Activated CD8-positive, alpha-beta memory T cell treated with anti-CD3 and anti-CD28 coated beads for 36 hours (primary cell): ENCODE measurements around the gene ECHS1. TPM values are rescaled to one million over a fixed set of nuclear protein-coding genes. Genes with fewer than 3 reads are reported as not detected.

ENCODE experiments used
- CTCF ChIA-PET: fragments of 350-600 bp; sonication (Branson Sonifier 250); formaldehyde crosslinking; loops from one replicate; lab custom pipeline; 2021; ENCODE audit warnings: antibody characterized with exemption; lab: Charles Lee
- POLR2A ChIA-PET: fragments of 350-600 bp; sonication (Branson Sonifier 250); formaldehyde crosslinking; loops from one replicate; lab custom pipeline; 2021; ENCODE audit warnings: antibody characterized with exemption; lab: Charles Lee
- total RNA-seq, 2 experiments: library from RNA; stranded (reverse); gene quantifications; one replicate each; pipeline ENCODE4 v1.2.3, GENCODE V29; 2021

Gene ECHS1
- total RNA-seq, 2 experiments from 2014 or later: 69.6 to 73.5 TPM

GRCh38 chr10:133353202-133353959, 19.8 kb downstream of the ECHS1 start:
- CTCF ChIA-PET: interaction anchor here (1.2 to 1.6 kb wide), 2 partner anchors 24 to 84 kb away, joined by 3 to 4 read pairs; no protein-coding TSS in a partner anchor
- POLR2A ChIA-PET: no interaction called here

GRCh38 chr10:133351408-133352318, 21.5 kb downstream of the ECHS1 start:
- ChIA-PET POLR2A (interaction anchor here (0.5 to 0.6 kb wide), 2 partner anchors 16 to 59 kb away, joined by 3 to 5 read pairs; no protein-coding TSS in a partner anchor), CTCF (interaction anchor here (0.6 kb wide), 1 partner anchor 314 kb away, joined by 3 read pairs; no protein-coding TSS in a partner anchor)

- ChIA-PET CTCF (no interaction called here), POLR2A (no interaction called here)
Observed at GRCh38 chr10:133350950-133351329, 22.2 kb downstream of the ECHS1 start.

GRCh38 chr10:133350283-133350949, 22.7 kb downstream of the ECHS1 start:
- POLR2A ChIA-PET: no interaction called here
- CTCF ChIA-PET: no interaction called here

GRCh38 chr10:133349577-133350011, 23.6 kb downstream of the ECHS1 start:
- ChIA-PET CTCF (no interaction called here), POLR2A (no interaction called here)

- POLR2A ChIA-PET: no interaction called here
- CTCF ChIA-PET: no interaction called here
Observed at GRCh38 chr10:133349160-133349568, 24.0 kb downstream of the ECHS1 start.

- ChIA-PET CTCF (interaction anchor here (1.9 kb wide), 1 partner anchor 18 kb away, joined by 10 read pairs; no protein-coding TSS in a partner anchor), POLR2A (no interaction called here)
Observed at GRCh38 chr10:133347710-133348517, 25.2 kb downstream of the ECHS1 start.

- CTCF ChIA-PET: no interaction called here
- POLR2A ChIA-PET: no interaction called here
Observed at GRCh38 chr10:133346413-133346812, 26.7 kb downstream of the ECHS1 start.

GRCh38 chr10:133344236-133344635, 28.9 kb downstream of the ECHS1 start:
- CTCF ChIA-PET: interaction anchor here (0.9 to 1.1 kb wide), 2 partner anchors 12 to 14 kb away, joined by 3 to 4 read pairs; no protein-coding TSS in a partner anchor
- POLR2A ChIA-PET: no interaction called here

GRCh38 chr10:133343558-133343957, 29.6 kb downstream of the ECHS1 start:
- POLR2A ChIA-PET: interaction anchor here (0.7 kb wide), 1 partner anchor 47 kb away, joined by 4 read pairs; no protein-coding TSS in a partner anchor
- CTCF ChIA-PET: interaction anchor here (1.1 kb wide), 1 partner anchor 11 kb away, joined by 3 read pairs; no protein-coding TSS in a partner anchor

- CTCF ChIA-PET: no interaction called here
- POLR2A ChIA-PET: no interaction called here
Observed at GRCh38 chr10:133342942-133343341, 30.2 kb downstream of the ECHS1 start.

GRCh38 chr10:133341983-133342382, 31.2 kb downstream of the ECHS1 start:
- POLR2A ChIA-PET: no interaction called here
- CTCF ChIA-PET: interaction anchor here (0.7 to 2.1 kb wide), 2 partner anchors 12 to 16 kb away, joined by 4 to 7 read pairs; partner anchors contain the start of gene FUOM

GRCh38 chr10:133339708-133340380, 33.3 kb downstream of the ECHS1 start:
- POLR2A ChIA-PET: no interaction called here
- CTCF ChIA-PET: interaction anchor here (2.1 kb wide), 1 partner anchor 10 kb away, joined by 7 read pairs; no protein-coding TSS in a partner anchor

- POLR2A ChIA-PET: no interaction called here
- CTCF ChIA-PET: no interaction called here
Observed at GRCh38 chr10:133338080-133339071, 34.8 kb downstream of the ECHS1 start.

- POLR2A ChIA-PET: no interaction called here
- CTCF ChIA-PET: no interaction called here
Observed at GRCh38 chr10:133337370-133337725, 35.8 kb downstream of the ECHS1 start.

GRCh38 chr10:133336577-133337369, 36.4 kb downstream of the ECHS1 start, which contains the start of gene CALY:
CALY (minus strand) TSS chr10:133336896; CDS start chr10:133328989, 7,907 bp downstream.
- ChIA-PET POLR2A (no interaction called here), CTCF (interaction anchor here (2.0 kb wide), 1 partner anchor 19 kb away, joined by 4 read pairs; no protein-coding TSS in a partner anchor)
